ENCODE measurements around the gene IRAK2.
"Not testable (repeated sequence)": the region's sequence is repeated elsewhere in the genome, so short reads cannot be mapped to it uniquely, and the experiment has no call there.

The IRAK2 gene

GRCh38 chr3:10260211-10260701 is 95.5 kb downstream of the IRAK2 start:
- no peak for DNase-seq

DNA sequence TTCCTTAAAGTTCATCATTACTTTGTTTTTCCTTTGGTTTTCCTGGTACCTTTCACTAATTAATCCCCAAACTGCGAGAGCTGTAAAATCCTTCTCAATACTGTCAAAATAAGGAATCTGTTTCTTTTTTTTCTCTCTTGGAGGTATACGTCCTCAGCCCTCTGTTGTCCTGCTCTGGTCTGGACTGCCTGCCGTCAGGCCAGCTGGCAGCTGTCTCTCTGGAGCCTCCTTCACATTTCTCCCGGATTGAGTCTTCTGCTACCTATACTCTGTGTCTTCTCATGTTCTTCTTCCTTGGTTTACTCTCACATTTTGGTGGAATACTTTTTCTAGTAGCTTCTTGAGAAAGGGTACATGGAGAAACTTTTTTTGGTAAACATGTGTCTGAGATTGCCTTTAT is 97.3 kb downstream of the IRAK2 start:
- DNase-seq, result no peak

- DNase-seq, result peak; percentile 36
Observed at GRCh38 chr3:10263646-10264363, 99.1 kb downstream of the IRAK2 start.

DNA sequence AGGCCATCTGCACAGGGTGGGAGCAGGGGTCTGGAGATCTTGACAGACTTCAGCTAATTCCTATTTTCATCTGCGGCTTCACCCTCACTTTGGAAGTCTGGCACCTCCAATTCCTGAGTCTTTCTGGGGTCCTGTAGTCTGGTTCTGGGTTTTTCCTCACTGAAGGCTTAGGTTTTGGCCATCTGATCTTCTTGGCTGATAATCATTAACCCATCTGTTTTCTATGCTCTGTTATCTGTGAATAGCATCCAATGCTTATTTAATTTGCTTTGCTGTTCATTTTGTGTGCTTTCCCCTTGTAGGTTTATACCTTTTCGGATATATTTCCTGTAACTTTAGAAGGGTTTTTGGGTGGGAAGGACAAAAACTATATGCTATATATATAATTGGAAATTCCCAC is 101.1 kb downstream of the IRAK2 start:
- no peak for DNase-seq

DNA sequence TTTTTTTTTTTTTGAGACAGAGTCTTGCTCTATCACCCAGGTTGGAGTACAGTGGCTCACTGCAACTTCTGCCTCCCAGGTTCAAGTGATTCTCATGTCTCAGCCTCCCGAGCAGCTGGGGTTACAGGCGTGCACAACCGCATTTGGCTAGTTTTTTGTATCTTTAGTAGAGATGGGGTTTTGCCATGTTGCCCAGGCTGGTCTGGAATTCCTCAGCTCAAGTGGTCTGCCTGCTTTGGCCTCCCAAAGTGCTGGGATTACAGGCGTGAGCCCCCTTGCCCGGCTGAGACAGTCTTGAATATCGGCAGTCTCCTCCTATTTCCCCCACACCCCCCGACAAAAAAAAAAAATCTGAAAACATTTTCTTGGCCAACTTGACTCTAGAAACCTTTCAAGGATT is 102.2 kb downstream of the IRAK2 start:
- DNase-seq, result not testable (repeated sequence)

DNA sequence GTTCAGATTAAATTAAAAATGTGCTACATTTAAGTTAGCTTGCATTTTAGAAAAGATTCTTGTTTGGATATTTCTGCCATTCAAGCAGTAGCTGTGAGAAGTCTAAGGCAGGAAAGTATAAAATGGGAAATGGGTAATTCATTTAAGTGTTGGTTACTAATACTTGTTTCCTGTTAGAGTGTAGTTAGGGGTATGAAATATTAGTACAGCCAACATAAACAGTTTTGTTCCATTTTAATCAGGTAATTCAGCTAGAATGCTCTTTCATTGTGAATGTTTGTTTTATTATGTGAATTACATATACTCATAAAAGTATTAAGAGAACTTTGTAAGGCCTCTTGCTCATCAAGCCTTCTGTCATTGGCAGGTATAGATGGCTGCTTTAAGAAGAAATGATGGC is 103.4 kb downstream of the IRAK2 start:
- no peak for DNase-seq

- no peak for DNase-seq
Observed at GRCh38 chr3:10268930-10269329, 104.2 kb downstream of the IRAK2 start.

DNA sequence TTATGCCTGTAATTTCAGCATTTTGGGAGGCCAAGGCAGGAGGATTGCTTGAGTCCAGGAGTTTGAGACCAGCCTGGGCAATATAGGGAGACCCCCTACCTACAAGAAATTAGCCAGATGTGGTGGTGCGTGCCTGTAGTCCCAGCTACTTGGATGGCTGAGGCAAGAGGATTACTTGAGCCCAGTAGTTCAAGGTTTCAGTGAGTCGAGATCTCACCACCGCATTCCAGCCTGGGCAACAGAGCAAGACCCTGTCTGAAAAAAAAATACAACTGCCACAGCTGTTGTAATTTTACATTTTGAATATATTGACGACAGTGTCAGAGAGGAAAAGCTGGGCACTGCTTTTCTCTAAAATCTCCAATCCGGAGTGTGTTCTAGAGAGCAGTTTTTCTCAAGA is 104.7 kb downstream of the IRAK2 start:
- DNase-seq, result no peak

DNA sequence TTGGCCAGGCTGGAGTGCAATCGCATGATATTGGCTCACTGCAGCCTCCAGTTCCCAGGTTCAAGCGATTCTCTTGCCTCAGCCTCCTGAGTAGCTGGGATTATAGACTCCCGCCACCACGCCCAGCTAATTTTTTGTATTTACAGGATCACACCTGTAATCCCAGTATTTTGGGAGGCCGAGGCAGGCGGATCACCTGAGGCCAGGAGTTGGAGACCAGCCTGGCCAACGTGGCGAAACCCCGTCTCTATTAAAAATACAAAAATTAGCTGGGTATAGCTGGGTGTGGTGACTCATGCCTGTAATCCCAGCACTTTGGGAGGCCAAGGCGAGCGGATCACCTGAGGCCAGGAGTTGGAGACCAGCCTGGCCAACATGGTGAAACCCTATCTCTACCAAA is 107.8 kb downstream of the IRAK2 start:
- not testable (repeated sequence) for DNase-seq

DNA sequence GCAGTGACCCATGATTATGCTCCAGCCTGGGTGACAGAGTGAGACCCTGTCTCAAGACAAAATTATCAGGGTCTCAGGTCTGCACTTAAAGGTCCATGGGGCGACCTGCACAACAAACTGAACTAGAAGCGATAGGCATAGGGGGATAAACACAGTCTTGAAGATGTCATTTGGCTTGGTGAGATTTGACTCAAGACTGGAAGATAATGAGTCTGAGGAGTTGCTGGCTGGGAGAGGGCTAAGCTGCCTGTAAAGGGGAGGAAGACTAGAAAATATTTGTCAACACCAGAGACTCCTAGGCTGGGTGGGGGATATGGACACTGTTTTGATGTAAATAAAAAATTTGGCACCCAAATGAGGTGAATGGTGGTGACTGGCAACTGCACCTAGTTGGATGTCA is 108.3 kb downstream of the IRAK2 start:
- DNase-seq, result no peak

DNA sequence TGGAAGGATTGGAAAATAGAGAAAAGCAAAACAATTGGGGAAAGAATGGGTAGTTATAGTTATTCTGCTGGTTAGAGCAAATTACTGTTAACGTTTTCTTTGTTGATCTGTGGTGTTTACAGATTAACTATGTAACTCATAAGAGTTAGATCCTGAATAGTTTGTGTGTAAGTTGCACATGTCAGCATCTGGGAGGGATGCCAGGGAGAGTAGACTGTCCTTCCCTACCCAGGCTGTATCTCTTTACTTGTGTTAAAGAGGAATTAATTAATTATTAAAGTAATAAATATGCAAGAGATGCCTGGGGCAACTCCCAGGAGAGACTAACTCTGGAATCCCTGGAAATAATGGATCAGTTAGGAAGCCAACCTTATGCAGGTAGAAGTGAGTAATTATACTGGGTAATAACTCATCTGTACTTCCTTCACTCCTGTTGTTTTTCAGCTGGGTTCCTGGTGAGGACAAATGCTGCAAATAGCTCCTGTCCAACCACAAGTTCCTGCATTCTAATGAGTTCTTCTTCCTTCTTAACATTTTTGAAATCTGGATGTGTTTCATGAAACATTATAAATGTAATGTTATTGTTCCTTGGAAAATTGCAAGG is 109.1 kb downstream of the IRAK2 start:
- DNase-seq, result no peak

- no peak for DNase-seq
Observed at GRCh38 chr3:10274601-10275000, 109.9 kb downstream of the IRAK2 start.

- no peak for DNase-seq
Observed at GRCh38 chr3:10277115-10277625, 112.5 kb downstream of the IRAK2 start.

GRCh38 chr3:10278501-10278900 is 113.8 kb downstream of the IRAK2 start:
- no peak for DNase-seq

DNA sequence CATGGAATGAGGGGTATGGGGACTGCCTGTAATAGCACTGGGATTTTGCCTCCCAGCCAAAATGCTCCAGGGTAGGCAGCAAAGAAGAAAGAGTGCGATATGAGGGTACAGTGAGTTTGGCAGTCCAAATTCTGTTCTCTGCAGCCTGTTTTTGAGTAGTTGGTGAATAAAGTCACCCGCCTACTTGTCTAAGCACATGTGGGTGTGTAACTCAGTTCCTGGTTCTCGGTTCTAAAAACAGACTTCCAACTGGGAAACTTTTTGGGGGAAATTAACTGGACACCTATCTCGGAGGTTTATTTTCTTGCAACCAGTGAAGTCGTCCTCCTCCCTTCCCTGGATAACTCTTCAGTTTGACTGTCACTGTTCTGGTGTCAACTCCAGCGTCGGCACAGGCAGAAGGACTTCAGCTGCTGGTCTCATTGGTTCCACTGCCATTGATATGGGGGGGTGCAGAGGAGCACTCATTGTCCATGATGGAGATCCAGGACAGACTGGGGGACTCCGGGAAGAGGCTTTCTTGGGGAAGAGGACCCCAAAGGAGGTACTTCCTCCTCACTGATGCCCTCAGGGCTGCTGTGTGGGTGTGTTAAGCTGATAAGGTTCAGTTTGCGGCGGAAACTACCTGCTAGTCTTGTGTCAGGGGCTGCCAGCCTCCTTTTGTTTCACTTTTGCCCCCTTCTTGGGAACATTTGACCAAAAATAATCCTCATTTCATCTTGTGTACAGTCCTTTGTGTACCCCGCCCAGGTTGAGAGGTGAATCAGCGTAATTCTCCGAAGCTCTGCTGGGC is 114.9 kb downstream of the IRAK2 start:
- DNase-seq, result no peak

DNA sequence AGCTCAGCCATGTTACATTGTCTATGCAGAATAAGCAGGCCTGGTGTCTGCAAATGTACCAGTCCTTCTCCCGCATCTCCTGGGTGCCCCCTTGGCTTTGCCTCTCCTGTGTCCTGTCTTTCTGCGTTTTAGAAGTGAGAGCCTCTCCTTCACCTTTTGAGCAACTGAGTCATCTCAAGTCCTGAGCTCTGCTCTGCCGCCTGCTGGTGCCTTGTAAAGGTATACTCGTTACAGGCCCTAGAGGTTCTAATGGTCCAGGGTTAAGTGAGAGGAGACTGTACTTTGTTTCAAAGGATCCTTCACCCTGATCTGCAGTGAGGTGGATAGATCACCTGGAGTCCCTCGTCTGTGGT is 115.4 kb downstream of the IRAK2 start:
- no peak for DNase-seq

DNA sequence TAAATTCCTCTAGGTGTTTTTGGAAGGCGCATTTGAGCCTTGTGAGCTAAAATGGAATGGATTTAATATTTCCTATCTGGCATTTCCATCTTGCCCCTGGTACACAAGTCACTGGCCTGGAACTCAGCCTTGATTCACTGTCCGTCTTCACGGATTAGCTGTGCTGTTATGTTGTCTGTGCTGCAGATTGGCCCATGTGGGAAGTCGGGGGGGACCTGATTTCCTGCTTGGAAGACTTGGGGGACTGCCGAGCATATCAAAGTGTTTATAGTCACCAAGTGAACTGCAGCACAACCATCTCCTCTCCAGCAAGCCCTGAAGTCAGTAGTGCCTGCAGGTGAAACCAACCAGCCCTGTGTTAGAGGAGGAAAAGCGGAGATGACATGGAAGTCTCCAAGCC is 115.9 kb downstream of the IRAK2 start:
- no peak for DNase-seq

DNA sequence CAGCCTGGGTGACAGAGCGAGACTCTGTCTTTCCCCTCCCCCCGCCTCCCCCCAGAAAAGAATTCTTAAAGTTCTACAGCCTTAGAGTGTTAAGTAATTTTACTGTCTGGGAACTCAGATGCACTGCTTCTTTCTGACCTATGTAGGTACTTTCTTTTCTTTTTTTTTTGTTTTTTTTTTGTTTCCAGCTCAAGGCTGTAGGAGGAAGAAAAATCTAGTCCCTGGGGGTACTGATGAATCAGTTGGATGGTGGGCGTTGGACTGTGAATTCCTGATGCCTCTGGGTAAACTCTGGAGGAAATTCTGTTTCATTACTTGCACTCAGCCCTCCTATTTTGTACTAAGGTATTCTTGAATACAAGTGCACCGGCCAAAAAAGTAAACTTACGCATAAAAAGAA is 117.2 kb downstream of the IRAK2 start:
- DNase-seq, result peak; percentile 46

DNA sequence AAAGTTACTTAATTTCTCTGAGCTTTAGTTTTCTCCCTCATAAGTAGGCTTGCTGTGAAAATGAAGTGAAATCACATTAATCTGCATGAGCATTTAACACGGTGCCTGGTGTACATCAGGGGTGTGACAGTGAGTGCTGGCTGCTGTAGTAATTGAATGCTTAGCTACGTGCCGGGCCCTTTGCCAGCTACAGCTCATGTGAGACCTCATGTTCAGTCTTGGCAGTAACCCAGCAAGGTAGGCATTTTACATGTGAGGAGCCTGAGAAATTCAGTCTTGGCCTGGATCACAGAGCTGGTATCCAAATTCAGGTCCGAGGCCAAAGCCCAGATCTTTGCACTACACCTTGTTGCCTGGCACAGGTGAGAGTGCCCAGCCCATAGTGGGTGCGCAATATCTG is 118.9 kb downstream of the IRAK2 start:
- DNase-seq, result no peak

DNA sequence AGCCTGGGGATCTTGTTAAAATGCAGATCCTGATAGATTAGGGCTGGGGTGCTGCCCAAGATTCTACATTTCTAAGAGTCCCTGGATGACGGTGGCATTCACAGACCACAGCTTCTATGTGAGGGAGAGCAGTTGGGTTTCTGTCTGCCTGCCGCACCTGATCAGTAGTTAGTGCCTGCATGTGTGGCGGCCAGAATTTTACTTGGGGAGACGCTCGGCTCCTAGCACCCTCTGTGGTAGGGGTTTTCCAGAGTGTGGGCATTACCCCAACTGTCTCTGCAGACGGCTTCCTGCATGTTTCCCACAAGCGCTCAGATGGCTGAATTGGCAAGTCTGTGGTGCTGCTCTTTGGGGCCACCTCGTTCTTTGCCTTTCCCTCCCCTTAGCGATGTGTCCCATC is 119.8 kb downstream of the IRAK2 start:
- DNase-seq, result no peak

DNA sequence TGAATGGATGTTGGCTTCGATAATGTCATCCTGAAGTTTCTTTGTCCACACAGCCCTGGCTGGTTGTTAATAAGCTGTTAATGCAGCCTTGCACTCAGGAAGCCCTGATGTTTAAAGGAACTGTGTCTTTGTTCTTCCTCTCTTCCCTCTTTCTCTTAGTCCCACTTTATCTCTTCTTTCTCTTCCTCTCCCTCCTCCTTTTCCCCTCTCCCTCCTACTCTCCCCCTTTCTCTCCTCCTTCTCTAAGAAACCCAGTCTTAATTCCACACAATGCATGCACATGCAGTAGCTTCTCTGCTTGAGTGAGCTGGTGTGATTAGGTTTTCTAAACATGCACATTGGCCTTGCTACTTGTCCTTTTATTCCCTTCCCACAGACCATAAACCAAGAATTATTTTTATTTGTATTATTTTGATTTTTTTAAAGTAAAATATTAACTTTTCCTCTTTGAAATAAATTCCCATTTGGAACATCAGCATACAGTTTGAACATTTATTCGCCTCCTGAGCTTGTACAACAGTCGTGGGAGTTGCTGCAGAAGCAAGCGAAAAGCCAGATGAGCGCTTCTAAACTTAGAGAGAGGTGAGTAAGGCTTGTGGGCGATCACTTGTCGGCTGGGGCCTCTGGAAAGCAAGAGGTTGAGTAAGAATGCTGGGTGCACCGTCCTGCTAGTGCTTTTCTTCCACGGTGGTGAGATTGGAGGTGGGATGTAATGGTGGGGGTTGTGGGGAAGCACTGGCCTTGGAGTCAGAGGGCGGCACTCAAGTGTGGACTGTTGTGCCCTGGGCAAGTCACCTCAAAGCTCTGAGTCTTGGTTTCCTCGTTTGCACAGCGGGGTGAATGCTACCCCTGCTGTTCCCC is 120.8 kb downstream of the IRAK2 start:
- no peak for DNase-seq

GRCh38 chr3:10286133-10286524 is 121.4 kb downstream of the IRAK2 start:
- no peak for DNase-seq
